SJSA1 (cell line): Measurements from ENCODE around the gene KIFC3. TPM values are rescaled to one million over a fixed set of nuclear protein-coding genes. Genes with fewer than 3 reads are reported as not detected.
"Not testable (repeated sequence)": the region's sequence is repeated elsewhere in the genome, so short reads cannot be mapped to it uniquely, and the experiment has no call there.

Experiments used
- DNase-seq, 2 experiments: peaks; one replicate each; pipeline ENCODE4 v3.0.0-alpha.2; 2015 to 2020; ENCODE audit warnings: low spot score in 2 of 2, low read depth in 1 of 2
- H3K27ac ChIP-seq: fragments of 250-450 bp; sonication (Bioruptor Pico); 2 replicates; pipeline ENCODE4 v1.5.1; 2020; ENCODE audit warnings: mild to moderate bottlenecking, moderate library complexity
- H3K27me3 ChIP-seq: fragments of 250-450 bp; sonication (Bioruptor Pico); replicated peaks from 2 replicates; pipeline ENCODE4 v1.5.1; 2020; ENCODE audit warnings: mild to moderate bottlenecking, moderate library complexity
- H3K36me3 ChIP-seq: fragments of 250-450 bp; sonication (Bioruptor Pico); 2 replicates; pipeline ENCODE4 v1.5.1; 2020; ENCODE audit warnings: mild to moderate bottlenecking
- H3K4me1 ChIP-seq: fragments of 250-450 bp; sonication (Bioruptor Pico); replicated peaks from 2 replicates; pipeline ENCODE4 v1.6.1; 2021; ENCODE audit warnings: mild to moderate bottlenecking
- H3K4me3 ChIP-seq: fragments of 250-450 bp; sonication (Bioruptor Pico); 2 replicates; pipeline ENCODE4 v1.5.1; 2020; ENCODE audit warnings: mild to moderate bottlenecking
- H3K9me3 ChIP-seq: fragments of 250-450 bp; sonication (Bioruptor Pico); replicated peaks from 2 replicates; pipeline ENCODE4 v1.5.1; 2020; ENCODE audit warnings: mild to moderate bottlenecking
- total RNA-seq: library from RNA; depleted of rRNA; stranded (reverse); fragments of >200 nt; shearing (Covaris generic); gene quantifications from 2 replicates; pipeline ENCODE4 v1.2.3, GENCODE V29; 2014

The KIFC3 gene
- total RNA-seq, 1 experiment from 2014 or later, result 132 TPM

DNA sequence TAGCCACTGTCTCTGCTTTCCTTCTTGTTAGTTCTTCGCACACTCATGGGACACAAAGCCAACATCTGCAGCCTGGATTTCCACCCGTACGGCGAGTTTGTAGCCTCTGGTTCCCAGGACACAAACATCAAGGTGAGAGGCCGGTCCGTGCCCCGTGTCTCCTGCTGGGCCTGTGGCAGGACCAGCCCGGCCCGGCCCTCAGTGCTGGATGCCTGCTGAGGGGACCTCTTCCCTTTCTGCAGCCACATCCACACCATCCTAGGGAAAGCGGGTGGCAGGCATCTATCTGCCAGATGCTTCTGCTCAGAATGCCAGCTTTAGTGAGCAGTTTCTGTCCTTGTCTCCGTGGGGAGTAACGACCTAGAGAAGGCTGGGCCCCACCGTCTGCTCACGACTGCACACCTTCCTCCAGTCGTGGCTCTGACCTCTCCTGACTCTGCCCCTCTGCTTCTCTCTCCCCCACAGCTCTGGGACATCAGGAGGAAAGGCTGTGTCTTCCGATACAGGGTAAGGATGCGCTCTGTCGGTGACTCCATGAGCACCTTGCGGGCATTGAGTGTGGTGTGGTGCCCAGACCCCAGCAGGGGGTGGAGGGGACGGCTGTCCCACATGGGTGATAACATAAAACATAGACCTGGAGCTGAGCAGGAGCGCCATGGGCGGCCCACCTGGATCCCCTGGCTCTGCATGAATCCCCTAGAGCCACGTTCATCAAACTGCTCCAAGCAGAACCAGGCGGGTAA lies 51.3 kb downstream of the KIFC3 start:
- H3K4me3 ChIP-seq, result no peak overlapping the region
- no peak overlapping the region for H3K27ac ChIP-seq
- no peaks in the 10 kb centered on the region for H3K4me1 ChIP-seq
- no peaks in the 10 kb centered on the region for H3K9me3 ChIP-seq
- no peaks in the 10 kb centered on the region for H3K27me3 ChIP-seq
- DNase-seq, result no peak
- H3K36me3 ChIP-seq, result peaks cover 19% of the 10 kb centered on the region

DNA sequence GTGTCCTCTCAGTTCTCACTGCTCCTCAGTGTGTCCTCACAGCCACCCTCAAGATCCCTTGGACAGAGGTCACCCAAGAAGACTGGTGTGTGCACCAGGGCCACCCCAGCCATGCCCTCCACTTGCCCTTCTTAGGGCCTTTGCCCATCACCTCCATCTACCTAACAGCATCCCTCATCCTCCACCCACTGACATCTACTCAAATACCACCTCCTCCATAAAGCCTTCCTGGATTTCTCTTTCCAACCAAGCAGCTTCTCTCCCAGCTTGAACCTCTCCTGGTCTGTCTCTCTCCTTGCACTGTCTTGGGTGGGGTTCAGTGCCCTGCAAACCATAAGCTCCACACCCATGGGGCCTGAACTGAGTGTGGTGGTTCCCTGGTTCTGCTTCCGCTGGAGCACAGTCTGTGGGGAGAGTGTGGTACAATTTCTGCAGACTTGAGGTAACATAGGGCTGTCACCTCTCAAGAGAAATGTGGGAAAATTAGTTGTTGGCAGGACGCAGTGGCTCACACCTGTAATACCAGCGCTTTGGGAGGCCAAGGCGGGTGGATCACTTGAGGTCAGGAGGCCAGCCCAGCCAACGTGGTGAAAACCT lies 52.3 kb downstream of the KIFC3 start:
- H3K27me3 ChIP-seq, result no peaks in the 10 kb centered on the region
- no peak overlapping the region for H3K27ac ChIP-seq
- no peak for DNase-seq
- H3K4me3 ChIP-seq, result no peak overlapping the region
- H3K9me3 ChIP-seq, result no peaks in the 10 kb centered on the region
- H3K36me3 ChIP-seq, result peaks cover 10% of the 10 kb centered on the region
- H3K4me1 ChIP-seq, result no peaks in the 10 kb centered on the region

DNA sequence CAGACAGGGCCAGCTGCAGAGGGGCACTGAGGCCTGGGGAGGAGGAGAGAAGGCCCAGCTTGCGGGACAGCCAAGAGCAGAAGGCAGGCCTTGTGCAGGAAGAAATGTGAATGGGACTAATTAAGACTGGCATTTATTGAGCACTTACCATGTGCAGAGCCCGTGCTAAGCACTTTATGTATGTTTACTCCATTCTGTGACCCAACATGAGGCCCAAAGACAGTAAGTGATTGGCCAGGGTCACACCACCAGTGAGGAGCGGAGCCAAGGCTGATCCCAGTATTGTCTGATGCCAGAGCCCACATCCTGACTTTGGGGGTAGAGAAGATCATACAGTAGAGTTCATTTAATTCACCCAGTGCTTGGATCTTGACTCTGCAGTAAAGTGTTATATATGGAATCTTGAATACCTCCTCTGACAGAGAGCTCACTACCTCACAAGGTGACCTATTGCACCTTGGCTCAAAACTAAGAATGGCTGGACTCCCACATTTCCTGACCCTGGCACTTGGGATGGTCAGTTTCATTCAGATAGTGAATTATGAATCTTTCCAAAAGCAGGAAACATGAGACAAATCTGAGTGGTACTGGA lies 53.1 kb downstream of the KIFC3 start:
- Histone ChIP-seq H3K27ac (no peak overlapping the region), H3K27me3 (no peaks in the 10 kb centered on the region), H3K4me1 (no peaks in the 10 kb centered on the region), H3K36me3 (peaks cover 8% of the 10 kb centered on the region; the same call in 1 of the 2 replicates), H3K4me3 (no peak overlapping the region), H3K9me3 (no peaks in the 10 kb centered on the region)
- no peak for DNase-seq

- H3K4me3 ChIP-seq, result no peak overlapping the region
- DNase-seq, result no peak
- no peaks in the 10 kb centered on the region for H3K4me1 ChIP-seq
Observed at GRCh38 chr16:57748596-57748995, 53.7 kb downstream of the KIFC3 start.

DNA sequence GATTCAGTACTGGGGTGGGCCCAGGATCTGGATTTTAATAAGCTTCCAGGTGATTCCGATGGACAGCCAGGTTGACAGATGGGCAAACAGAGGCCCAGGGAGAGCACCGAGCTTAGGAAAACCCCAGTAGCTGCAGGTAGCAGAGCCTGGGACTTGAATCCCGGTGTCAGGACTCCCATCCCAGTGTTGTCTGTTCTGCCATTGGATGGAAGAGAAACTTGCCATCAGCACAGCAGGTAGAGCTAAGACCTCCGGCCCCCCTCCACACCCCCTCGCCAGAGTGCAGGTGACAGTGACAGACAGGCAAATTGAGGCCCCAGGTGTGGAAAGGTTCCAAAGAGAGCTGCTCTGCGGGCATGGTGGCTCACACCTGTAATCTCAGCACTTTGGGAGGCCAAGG lies 54.3 kb downstream of the KIFC3 start:
- H3K27ac ChIP-seq, result no peak overlapping the region
- H3K9me3 ChIP-seq, result no peaks in the 10 kb centered on the region
- no peaks in the 10 kb centered on the region for H3K27me3 ChIP-seq
- H3K4me3 ChIP-seq, result no peak overlapping the region
- peaks cover 2% of the 10 kb centered on the region; the same call in 1 of the 2 replicates for H3K36me3 ChIP-seq
- DNase-seq, result no peak
- no peaks in the 10 kb centered on the region for H3K4me1 ChIP-seq

More at GRCh38 chr16:57748596-57748995, 53.7 kb downstream of the KIFC3 start:
- no peaks in the 10 kb centered on the region for H3K27me3 ChIP-seq
- peaks cover 7% of the 10 kb centered on the region; the same call in 1 of the 2 replicates for H3K36me3 ChIP-seq
- no peaks in the 10 kb centered on the region for H3K9me3 ChIP-seq
- no peak overlapping the region for H3K27ac ChIP-seq

GRCh38 chr16:57747496-57747895 lies 54.8 kb downstream of the KIFC3 start:
- peaks cover 2% of the 10 kb centered on the region; the same call in 1 of the 2 replicates for H3K36me3 ChIP-seq
- H3K27me3 ChIP-seq, result no peaks in the 10 kb centered on the region
- no peak overlapping the region for H3K4me3 ChIP-seq
- no peaks in the 10 kb centered on the region for H3K9me3 ChIP-seq
- H3K27ac ChIP-seq, result no peak overlapping the region
- no peak for DNase-seq
- H3K4me1 ChIP-seq, result no peaks in the 10 kb centered on the region

GRCh38 chr16:57747091-57747490 lies 55.2 kb downstream of the KIFC3 start:
- peaks cover 5% of the 10 kb centered on the region; the same call in 1 of the 2 replicates for H3K36me3 ChIP-seq
- no peaks in the 10 kb centered on the region for H3K4me1 ChIP-seq
- H3K4me3 ChIP-seq, result no peak overlapping the region
- H3K9me3 ChIP-seq, result no peaks in the 10 kb centered on the region
- DNase-seq, result no peak
- H3K27me3 ChIP-seq, result no peaks in the 10 kb centered on the region
- no peak overlapping the region for H3K27ac ChIP-seq

DNA sequence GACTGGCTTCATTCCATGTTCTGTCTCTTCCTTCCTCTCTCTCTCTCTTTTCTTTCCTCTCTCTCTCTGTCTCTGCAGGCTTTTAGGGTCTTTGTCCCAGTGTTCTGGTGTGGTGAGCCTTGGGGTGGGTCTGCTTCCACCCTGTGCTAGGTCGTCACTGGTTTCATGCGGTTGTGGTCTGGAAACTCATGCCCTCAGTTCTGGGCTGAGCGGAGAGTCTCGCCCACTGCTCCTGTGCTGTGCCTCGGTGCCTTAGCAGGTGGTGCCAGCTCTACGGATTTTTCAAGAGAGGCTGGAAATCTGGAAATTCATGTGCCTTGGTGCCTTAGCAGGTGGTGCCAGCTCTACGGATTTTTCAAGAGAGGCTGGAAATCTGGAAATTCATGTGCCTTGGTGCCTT lies 56.0 kb downstream of the KIFC3 start:
- H3K27me3 ChIP-seq, H3K36me3 ChIP-seq, H3K9me3 ChIP-seq, H3K4me3 ChIP-seq, DNase-seq, H3K4me1 ChIP-seq, H3K27ac ChIP-seq: not testable (repeated sequence)

DNA sequence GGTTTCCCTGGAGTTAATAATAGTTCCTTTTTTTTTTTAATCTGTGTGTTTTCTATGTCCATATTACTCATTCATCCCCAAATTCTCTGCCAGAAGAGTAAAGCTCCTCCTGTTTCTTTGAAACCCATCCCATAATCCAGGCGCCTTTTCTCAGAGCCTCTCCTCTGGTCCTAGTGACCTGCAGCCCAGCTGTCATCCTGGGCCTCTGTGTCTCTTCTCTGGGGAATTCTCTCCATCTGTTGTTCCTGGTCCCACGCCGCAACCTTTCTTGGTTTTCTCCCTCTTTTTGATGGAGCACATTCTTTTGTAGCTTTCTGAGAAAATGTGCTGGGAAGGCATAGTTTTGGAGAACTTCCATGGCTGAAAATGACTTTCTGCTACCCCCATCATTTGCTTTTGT lies 56.5 kb downstream of the KIFC3 start:
- Histone ChIP-seq H3K27ac (no peak overlapping the region), H3K36me3 (0 out of 2 replicates have a peak, but pooled peaks cover 5% of the 10 kb centered on the region), H3K4me3 (no peak overlapping the region), H3K27me3 (no peaks in the 10 kb centered on the region), H3K4me1 (no peaks in the 10 kb centered on the region), H3K9me3 (no peaks in the 10 kb centered on the region)
- no peak for DNase-seq

DNA sequence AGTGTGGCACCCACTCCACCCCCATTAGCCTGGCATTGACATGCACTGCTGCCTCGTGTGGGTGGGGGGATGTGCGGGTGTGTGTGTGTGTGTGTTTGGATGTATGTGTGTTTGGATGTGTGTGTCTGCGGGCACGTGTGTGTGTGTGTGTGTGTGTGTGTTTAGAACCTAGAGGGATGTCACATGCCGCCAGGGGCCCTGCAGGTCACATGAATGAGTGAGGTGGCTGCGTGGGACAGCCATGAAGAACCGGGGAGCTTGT lies 57.7 kb downstream of the KIFC3 start:
- Histone ChIP-seq H3K4me3 (no peak overlapping the region), H3K9me3 (no peaks in the 10 kb centered on the region), H3K27ac (no peak overlapping the region), H3K36me3 (0 out of 2 replicates have a peak, but pooled peaks cover 5% of the 10 kb centered on the region), H3K27me3 (no peaks in the 10 kb centered on the region), H3K4me1 (no peaks in the 10 kb centered on the region)
- no peak for DNase-seq

GRCh38 chr16:57743886-57744641 lies 58.2 kb downstream of the KIFC3 start:
- no peaks in the 10 kb centered on the region for H3K4me1 ChIP-seq
- 0 out of 2 replicates have a peak, but pooled peaks cover 5% of the 10 kb centered on the region for H3K36me3 ChIP-seq
- H3K9me3 ChIP-seq, result no peaks in the 10 kb centered on the region
- H3K4me3 ChIP-seq, result no peak overlapping the region
- no peak for DNase-seq
- H3K27ac ChIP-seq, result no peak overlapping the region
- no peaks in the 10 kb centered on the region for H3K27me3 ChIP-seq

DNA sequence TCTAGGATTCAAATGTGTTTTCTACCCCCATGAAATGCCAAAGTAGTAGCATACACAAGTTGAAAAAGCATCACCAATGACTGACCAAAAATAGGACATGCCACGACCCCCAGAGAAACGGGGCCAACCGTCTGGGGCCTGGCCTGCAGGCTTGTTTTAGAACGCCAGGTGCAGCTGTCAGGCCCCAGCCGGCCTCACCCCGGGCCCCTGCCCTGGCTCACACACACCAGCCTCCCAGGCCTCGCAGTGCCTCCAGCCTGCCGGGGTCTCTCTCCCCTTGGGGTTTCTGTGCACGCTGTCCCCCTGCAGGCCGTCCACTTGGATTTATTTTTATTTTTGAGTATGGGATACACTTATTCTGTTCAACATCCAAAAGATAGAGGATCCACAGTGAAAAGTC lies 58.8 kb downstream of the KIFC3 start:
- Histone ChIP-seq H3K27ac (no peak overlapping the region), H3K36me3 (0 out of 2 replicates have a peak, but pooled peaks cover 5% of the 10 kb centered on the region), H3K27me3 (no peaks in the 10 kb centered on the region), H3K4me1 (no peaks in the 10 kb centered on the region), H3K9me3 (no peaks in the 10 kb centered on the region), H3K4me3 (no peak overlapping the region)
- DNase-seq, result no peak

DNA sequence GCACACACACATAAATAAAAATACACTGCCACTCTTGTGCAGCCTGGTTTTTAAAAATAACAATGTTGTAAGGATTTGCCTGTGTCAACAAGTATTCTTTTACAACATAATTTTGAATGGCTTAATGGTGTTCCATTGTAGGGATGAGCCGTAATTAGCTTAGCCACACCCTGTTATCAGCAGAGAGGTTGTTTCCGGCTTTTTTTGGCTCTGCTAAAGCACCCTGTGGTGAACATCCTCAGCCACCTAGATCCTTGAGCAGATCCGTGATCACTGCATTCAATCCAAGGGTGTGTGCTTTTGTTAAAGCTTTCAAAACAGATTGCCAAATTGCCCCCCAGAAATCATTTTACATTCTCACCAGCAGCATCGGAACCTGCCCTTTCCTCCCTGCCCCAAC lies 59.7 kb downstream of the KIFC3 start:
- H3K27ac ChIP-seq, result no peak overlapping the region
- no peaks in the 10 kb centered on the region for H3K9me3 ChIP-seq
- H3K27me3 ChIP-seq, result no peaks in the 10 kb centered on the region
- H3K36me3 ChIP-seq, result 0 out of 2 replicates have a peak, but pooled peaks cover 5% of the 10 kb centered on the region
- H3K4me1 ChIP-seq, result no peaks in the 10 kb centered on the region; the same call in 1 of the 2 replicates
- DNase-seq, result no peak
- H3K4me3 ChIP-seq, result no peak overlapping the region
